H1 (cell line): ENCODE results near the gene MTX1. TPM values are rescaled to one million over a fixed set of nuclear protein-coding genes. Genes with fewer than 3 reads are reported as not detected.

Experiments used
- BCL11A ChIP-seq, 2 experiments: IDR thresholded peaks; one replicate each; pipeline ENCODE4 v1.6.1; 2011; ENCODE audit warnings: low read depth in 2 of 2, low read length in 2 of 2, mild to moderate bottlenecking in 2 of 2
- KDM1A ChIP-seq: fragments of 200-600, 300-600 bp; sonication (generic); IDR thresholded peaks from 2 replicates; pipeline ENCODE4 v1.7.1; 2016; ENCODE audit warnings: mild to moderate bottlenecking, low read length, borderline replicate concordance
- NRF1 ChIP-seq: IDR thresholded peaks from 2 replicates; pipeline ENCODE4 v1.6.1; 2011; ENCODE audit warnings: mild to moderate bottlenecking, low read depth, low read length, improper control_type of control experiment
- PHF8 ChIP-seq: fragments of 200-600 bp; sonication (generic); conservative IDR thresholded peaks from 2 replicates; pipeline ENCODE4 v1.7.1; 2012; ENCODE audit warnings: low read depth, mild to moderate bottlenecking, inconsistent platforms, low read length, moderate library complexity
- POLR2AphosphoS5 ChIP-seq: IDR thresholded peaks from 2 replicates; pipeline ENCODE4 v1.6.1; 2011; ENCODE audit warnings: low read depth, low read length
- SUZ12 ChIP-seq: fragments of 200-600 bp; sonication (generic); IDR thresholded peaks from 2 replicates; pipeline ENCODE4 v1.6.1; 2012; ENCODE audit warnings: mild to moderate bottlenecking, inconsistent platforms, low read length, moderate library complexity, mixed read lengths
- TAF1 ChIP-seq: IDR thresholded peaks from 2 replicates; pipeline ENCODE4 v1.6.1; 2011; ENCODE audit warnings: mild to moderate bottlenecking, low read depth, low read length
- TAF7 ChIP-seq: optimal IDR thresholded peaks from 2 replicates; pipeline ENCODE3; 2011; ENCODE audit warnings: low read depth, mild to moderate bottlenecking, inconsistent platforms, low read length, moderate library complexity, borderline replicate concordance
- polyA plus RNA-seq, 7 experiments: library from polyadenylated mRNA; depleted of rRNA in 3 of 7; stranded (reverse) in 5 of 7; unstranded in 2 of 7; fragments of >200 nt in 5 of 7; fragments of 200-250 nt in 2 of 7; gene quantifications; 1 replicate in 5 of 7; 2 replicates in 1 of 7; 4 replicates in 1 of 7; pipeline versions ENCODE4 v1.2.1 to v1.2.3, GENCODE V29; 2011 to 2013; ENCODE audit warnings: missing spikeins in 2 of 7, mixed read lengths in 2 of 7
- total RNA-seq: library from RNA; stranded (reverse); fragmentation: NEBNext Ultra II Directional; extraction: Animal tissue kit (Norgen Biotek cat#: 25700); gene quantifications from 2 replicates; pipeline ENCODE4 v1.2.1, GENCODE V29; 2021
- TF ChIP-seq, protein P1 (sequence below): IDR thresholded peaks from 2 replicates; pipeline ENCODE4 v1.6.1; 2011; ENCODE audit warnings: low read length, improper control_type of control experiment

MTX1 gene
- total and polyA plus RNA-seq, 2 of the 8 experiments (the other 6 are each of a cell fraction or from before 2014, with no cell fraction given): 47.9 to 131 TPM

GRCh38 chr1:155227261-155228095 lies 19.0 kb downstream of the MTX1 start (continued):
- TF ChIP-seq PHF8 (peak; percentile 66), TAF7 (peak; percentile 46), BCL11A (IDR thresholded peaks at IDR 0.05; ENCODE audit: low read depth in 2 of 2, low read length in 2 of 2) (no peak), KDM1A (no peak), TAF1 (peak; percentile 92), NRF1 (peak; percentile 92), SUZ12 (no peak), POLR2AphosphoS5 (peak; percentile 87)
- TF ChIP-seq, protein P1, sequence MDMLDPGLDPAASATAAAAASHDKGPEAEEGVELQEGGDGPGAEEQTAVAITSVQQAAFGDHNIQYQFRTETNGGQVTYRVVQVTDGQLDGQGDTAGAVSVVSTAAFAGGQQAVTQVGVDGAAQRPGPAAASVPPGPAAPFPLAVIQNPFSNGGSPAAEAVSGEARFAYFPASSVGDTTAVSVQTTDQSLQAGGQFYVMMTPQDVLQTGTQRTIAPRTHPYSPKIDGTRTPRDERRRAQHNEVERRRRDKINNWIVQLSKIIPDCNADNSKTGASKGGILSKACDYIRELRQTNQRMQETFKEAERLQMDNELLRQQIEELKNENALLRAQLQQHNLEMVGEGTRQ: no peak
